ENCODE results near the gene TRRAP.

TRRAP gene

DNA sequence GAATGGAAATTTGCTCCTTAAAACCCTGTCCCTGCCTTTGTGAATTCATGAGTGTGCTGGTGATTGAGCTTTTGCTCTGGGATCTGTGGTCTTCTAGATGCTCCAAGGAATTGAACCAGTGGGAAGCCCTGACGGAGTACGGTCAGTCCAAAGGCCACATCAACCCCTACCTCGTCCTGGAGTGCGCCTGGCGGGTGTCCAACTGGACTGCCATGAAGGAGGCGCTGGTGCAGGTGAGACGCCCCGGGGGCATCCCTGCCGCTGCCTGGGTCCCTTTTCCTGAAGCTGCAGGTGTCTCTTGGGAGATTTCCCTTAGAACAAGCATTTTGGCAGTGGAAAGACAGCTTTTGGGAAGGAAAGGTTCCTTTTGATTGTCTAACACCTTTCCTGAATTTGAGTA, 100.3 kb downstream of the TRRAP start:
- DNase-seq (ENCODE audit: low read depth, low spot score), result no peak
- WGBS (ENCODE audit: insufficient coverage, insufficient read length), result no CpG with 5 or more reads among the region's 9 CpGs
- H3K27me3 ChIP-seq (ENCODE audit: control insufficient read depth, insufficient read depth, low read length), result no peaks in the 10 kb centered on the region
- H3K4me1 ChIP-seq (ENCODE audit: control insufficient read depth, insufficient read depth, low read length), result no peaks in the 10 kb centered on the region
- H3K36me3 ChIP-seq (ENCODE audit: control insufficient read depth, insufficient read depth, low read length), result peaks cover 34% of the 10 kb centered on the region
- no peaks in the 10 kb centered on the region for H3K9me3 ChIP-seq (ENCODE audit: control insufficient read depth, insufficient read depth, low read length)
- H3K27ac ChIP-seq (ENCODE audit: low read length), result no peak overlapping the region
- no peak overlapping the region for H3K4me3 ChIP-seq (ENCODE audit: low read length)

- DNase-seq (ENCODE audit: low read depth, low spot score), result no peak
- peaks cover 39% of the 10 kb centered on the region for H3K36me3 ChIP-seq (ENCODE audit: control insufficient read depth, insufficient read depth, low read length)
Measured at GRCh38 chr7:98981701-98982100, 103.4 kb downstream of the TRRAP start.

DNA sequence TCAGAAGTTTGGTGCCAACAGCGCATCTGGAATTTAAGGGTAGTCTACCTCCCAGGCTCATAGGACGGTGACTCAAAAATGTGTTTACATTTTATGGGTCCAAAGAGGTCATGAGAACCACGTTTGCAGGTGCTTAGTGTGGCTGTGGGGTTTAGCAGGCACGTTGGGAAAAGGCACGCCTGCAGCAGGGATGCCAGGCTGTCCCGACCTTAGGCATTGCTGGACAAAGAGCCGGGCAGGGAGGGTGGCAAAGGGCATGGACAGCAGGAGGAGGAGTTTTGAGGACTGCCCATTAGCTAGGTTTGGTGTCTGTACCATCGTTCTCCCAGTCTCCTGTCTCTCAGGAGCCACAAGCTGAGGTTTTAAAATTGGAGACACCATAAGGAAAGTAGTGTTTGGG, 104.4 kb downstream of the TRRAP start:
- H3K27ac ChIP-seq (ENCODE audit: low read length), result no peak overlapping the region
- no peaks in the 10 kb centered on the region for H3K9me3 ChIP-seq (ENCODE audit: control insufficient read depth, insufficient read depth, low read length)
- peaks cover 36% of the 10 kb centered on the region for H3K36me3 ChIP-seq (ENCODE audit: control insufficient read depth, insufficient read depth, low read length)
- WGBS (ENCODE audit: insufficient coverage, insufficient read length), result no CpG with 5 or more reads among the region's 8 CpGs
- no peak overlapping the region for H3K4me3 ChIP-seq (ENCODE audit: low read length)
- no peak for DNase-seq (ENCODE audit: low read depth, low spot score)
- no peaks in the 10 kb centered on the region for H3K27me3 ChIP-seq (ENCODE audit: control insufficient read depth, insufficient read depth, low read length)
- H3K4me1 ChIP-seq (ENCODE audit: control insufficient read depth, insufficient read depth, low read length), result no peaks in the 10 kb centered on the region

More at GRCh38 chr7:98981701-98982100, 103.4 kb downstream of the TRRAP start:
- H3K27me3 ChIP-seq (ENCODE audit: control insufficient read depth, insufficient read depth, low read length), result no peaks in the 10 kb centered on the region
- no CpG with 5 or more reads among the region's 23 CpGs for WGBS (ENCODE audit: insufficient coverage, insufficient read length)
- no peak overlapping the region; the same call in 1 of the 2 replicates for H3K4me3 ChIP-seq (ENCODE audit: low read length)
- H3K4me1 ChIP-seq (ENCODE audit: control insufficient read depth, insufficient read depth, low read length), result no peaks in the 10 kb centered on the region
- no peaks in the 10 kb centered on the region for H3K9me3 ChIP-seq (ENCODE audit: control insufficient read depth, insufficient read depth, low read length)
- H3K27ac ChIP-seq (ENCODE audit: low read length), result no peak overlapping the region

DNA sequence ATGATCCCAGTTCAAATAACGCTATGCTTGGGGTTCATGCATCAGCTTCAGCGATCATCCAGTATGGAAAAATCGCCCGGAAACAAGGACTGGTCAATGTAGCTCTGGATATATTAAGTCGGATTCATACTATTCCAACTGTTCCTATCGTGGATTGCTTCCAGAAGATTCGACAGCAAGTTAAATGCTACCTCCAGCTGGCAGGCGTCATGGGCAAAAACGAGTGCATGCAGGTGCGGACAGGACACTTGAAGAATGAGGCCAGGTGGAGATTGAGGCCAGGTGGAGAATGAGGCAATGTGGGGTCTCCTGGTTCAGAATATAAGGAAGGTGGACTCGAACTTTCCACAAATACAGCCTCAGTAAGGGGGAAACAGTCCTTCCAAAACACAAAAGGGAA, 105.8 kb downstream of the TRRAP start:
- Histone ChIP-seq H3K9me3 (ENCODE audit: control insufficient read depth, insufficient read depth, low read length) (no peaks in the 10 kb centered on the region), H3K4me1 (ENCODE audit: control insufficient read depth, insufficient read depth, low read length) (no peaks in the 10 kb centered on the region), H3K27ac (ENCODE audit: low read length) (no peak overlapping the region), H3K27me3 (ENCODE audit: control insufficient read depth, insufficient read depth, low read length) (no peaks in the 10 kb centered on the region), H3K4me3 (ENCODE audit: low read length) (no peak overlapping the region), H3K36me3 (ENCODE audit: control insufficient read depth, insufficient read depth, low read length) (peaks cover 37% of the 10 kb centered on the region)
- DNase-seq (ENCODE audit: low read depth, low spot score), result no peak
- no CpG with 5 or more reads among the region's 11 CpGs for WGBS (ENCODE audit: insufficient coverage, insufficient read length)

DNA sequence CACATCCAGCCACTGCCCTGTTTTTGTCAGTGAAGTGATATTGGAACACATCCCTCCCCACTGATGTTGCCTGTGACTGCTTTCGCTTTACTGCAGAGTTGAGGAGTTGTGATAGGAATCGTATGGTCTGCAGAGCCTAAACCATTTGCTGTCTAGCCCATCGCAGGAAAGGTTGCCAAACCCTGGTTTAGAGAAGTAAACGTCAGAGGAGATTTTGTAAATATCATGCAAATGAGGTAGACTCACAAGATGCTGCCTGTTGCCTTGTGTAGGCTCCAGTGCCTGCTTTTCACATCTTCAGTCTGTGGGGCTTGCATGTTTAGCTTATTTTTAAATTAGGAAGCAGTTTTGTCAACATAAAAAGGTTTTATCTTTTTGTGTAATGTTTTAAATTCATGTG, 107.1 kb downstream of the TRRAP start:
- Histone ChIP-seq H3K4me3 (ENCODE audit: low read length) (no peak overlapping the region), H3K27ac (ENCODE audit: low read length) (no peak overlapping the region), H3K27me3 (ENCODE audit: control insufficient read depth, insufficient read depth, low read length) (no peaks in the 10 kb centered on the region), H3K36me3 (ENCODE audit: control insufficient read depth, insufficient read depth, low read length) (peaks cover 44% of the 10 kb centered on the region), H3K4me1 (ENCODE audit: control insufficient read depth, insufficient read depth, low read length) (no peaks in the 10 kb centered on the region), H3K9me3 (ENCODE audit: control insufficient read depth, insufficient read depth, low read length) (no peaks in the 10 kb centered on the region)
- WGBS (ENCODE audit: insufficient coverage, insufficient read length), result no CpG with 5 or more reads among the region's 4 CpGs
- DNase-seq (ENCODE audit: low read depth, low spot score), result no peak

GRCh38 chr7:98985945-98986344, 107.6 kb downstream of the TRRAP start:
- no peaks in the 10 kb centered on the region for H3K9me3 ChIP-seq (ENCODE audit: control insufficient read depth, insufficient read depth, low read length)
- no peak overlapping the region for H3K4me3 ChIP-seq (ENCODE audit: low read length)
- peaks cover 47% of the 10 kb centered on the region for H3K36me3 ChIP-seq (ENCODE audit: control insufficient read depth, insufficient read depth, low read length)
- H3K27ac ChIP-seq (ENCODE audit: low read length), result no peak overlapping the region
- H3K27me3 ChIP-seq (ENCODE audit: control insufficient read depth, insufficient read depth, low read length), result no peaks in the 10 kb centered on the region
- H3K4me1 ChIP-seq (ENCODE audit: control insufficient read depth, insufficient read depth, low read length), result no peaks in the 10 kb centered on the region
- no peak for DNase-seq (ENCODE audit: low read depth, low spot score)

DNA sequence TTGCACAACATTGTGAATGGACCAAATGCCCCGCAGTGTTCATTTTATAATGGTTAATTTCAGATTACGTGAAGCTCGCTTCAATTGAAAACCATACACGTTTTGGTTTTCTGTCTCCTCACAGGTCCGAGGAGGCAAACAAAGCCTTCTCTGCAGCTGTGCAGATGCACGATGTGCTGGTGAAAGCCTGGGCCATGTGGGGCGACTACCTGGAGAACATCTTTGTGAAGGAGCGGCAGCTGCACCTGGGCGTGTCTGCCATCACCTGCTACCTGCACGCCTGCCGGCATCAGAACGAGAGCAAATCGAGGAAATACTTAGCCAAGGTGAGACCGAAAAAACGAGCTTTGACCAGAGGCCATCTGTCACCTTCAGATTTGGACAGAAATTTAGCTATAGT, 110.3 kb downstream of the TRRAP start:
- peaks cover 44% of the 10 kb centered on the region for H3K36me3 ChIP-seq (ENCODE audit: control insufficient read depth, insufficient read depth, low read length)
- no peak for DNase-seq (ENCODE audit: low read depth, low spot score)
- no peaks in the 10 kb centered on the region for H3K27me3 ChIP-seq (ENCODE audit: control insufficient read depth, insufficient read depth, low read length)
- no peak overlapping the region for H3K4me3 ChIP-seq (ENCODE audit: low read length)
- no peak overlapping the region for H3K27ac ChIP-seq (ENCODE audit: low read length)
- WGBS (ENCODE audit: insufficient coverage, insufficient read length), result no CpG with 5 or more reads among the region's 15 CpGs
- no peaks in the 10 kb centered on the region for H3K4me1 ChIP-seq (ENCODE audit: control insufficient read depth, insufficient read depth, low read length)
- no peaks in the 10 kb centered on the region for H3K9me3 ChIP-seq (ENCODE audit: control insufficient read depth, insufficient read depth, low read length)

DNA sequence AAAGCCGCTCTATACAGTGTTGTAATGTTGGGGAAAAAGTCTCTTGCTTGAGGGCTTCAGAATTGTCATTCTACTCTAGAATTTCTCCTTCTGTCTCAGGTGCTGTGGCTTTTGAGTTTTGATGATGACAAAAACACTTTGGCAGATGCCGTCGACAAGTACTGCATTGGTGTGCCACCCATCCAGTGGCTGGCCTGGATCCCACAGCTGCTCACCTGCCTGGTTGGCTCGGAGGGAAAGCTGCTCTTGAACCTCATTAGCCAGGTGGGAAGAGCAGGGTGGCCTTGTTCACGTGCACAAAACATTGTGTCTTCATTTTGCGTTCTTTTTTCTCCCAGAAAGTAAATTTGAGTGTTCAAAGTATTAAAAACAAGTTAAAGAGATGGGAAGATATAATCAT, 112.0 kb downstream of the TRRAP start:
- H3K9me3 ChIP-seq (ENCODE audit: control insufficient read depth, insufficient read depth, low read length), result no peaks in the 10 kb centered on the region
- H3K36me3 ChIP-seq (ENCODE audit: control insufficient read depth, insufficient read depth, low read length), result peaks cover 50% of the 10 kb centered on the region
- WGBS (ENCODE audit: insufficient coverage, insufficient read length), result no CpG with 5 or more reads among the region's 6 CpGs

DNA sequence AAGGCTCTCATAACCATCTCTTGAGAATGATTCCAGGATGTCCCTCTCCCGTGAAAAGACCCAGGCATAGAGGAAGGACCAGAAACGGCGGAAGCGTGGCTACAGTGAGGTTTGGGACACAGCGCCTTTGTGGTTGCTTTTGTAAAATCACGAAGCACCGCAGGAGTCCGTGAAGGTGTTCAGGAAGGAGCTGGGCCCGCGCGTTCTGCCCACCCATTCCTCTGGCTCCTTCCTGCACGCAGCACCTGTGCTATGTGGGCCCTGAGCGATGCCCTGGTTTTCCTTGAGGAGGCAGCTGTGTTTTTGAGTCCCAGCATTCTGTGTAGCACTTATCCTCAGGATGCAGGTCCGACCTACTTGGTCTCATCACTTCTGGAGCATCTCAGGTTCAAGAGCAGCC, 112.8 kb downstream of the TRRAP start:
- Histone ChIP-seq H3K27me3 (ENCODE audit: control insufficient read depth, insufficient read depth, low read length) (no peaks in the 10 kb centered on the region), H3K9me3 (ENCODE audit: control insufficient read depth, insufficient read depth, low read length) (no peaks in the 10 kb centered on the region), H3K4me1 (ENCODE audit: control insufficient read depth, insufficient read depth, low read length) (no peaks in the 10 kb centered on the region), H3K27ac (ENCODE audit: low read length) (no peak overlapping the region), H3K36me3 (ENCODE audit: control insufficient read depth, insufficient read depth, low read length) (peaks cover 48% of the 10 kb centered on the region), H3K4me3 (ENCODE audit: low read length) (no peak overlapping the region)
- no peak for DNase-seq (ENCODE audit: low read depth, low spot score)
- WGBS (ENCODE audit: insufficient coverage, insufficient read length), result no CpG with 5 or more reads among the region's 14 CpGs

More for the DNA sequence above, 112.0 kb downstream of the TRRAP start:
- H3K4me3 ChIP-seq (ENCODE audit: low read length), result no peak overlapping the region
- H3K27ac ChIP-seq (ENCODE audit: low read length), result no peak overlapping the region
- no peaks in the 10 kb centered on the region for H3K27me3 ChIP-seq (ENCODE audit: control insufficient read depth, insufficient read depth, low read length)
- no peak for DNase-seq (ENCODE audit: low read depth, low spot score)
- H3K4me1 ChIP-seq (ENCODE audit: control insufficient read depth, insufficient read depth, low read length), result no peaks in the 10 kb centered on the region

GRCh38 chr7:98992076-98992475, 113.7 kb downstream of the TRRAP start:
- no peak overlapping the region for H3K4me3 ChIP-seq (ENCODE audit: low read length)
- no peaks in the 10 kb centered on the region for H3K9me3 ChIP-seq (ENCODE audit: control insufficient read depth, insufficient read depth, low read length)
- no peaks in the 10 kb centered on the region for H3K4me1 ChIP-seq (ENCODE audit: control insufficient read depth, insufficient read depth, low read length)
- DNase-seq (ENCODE audit: low read depth, low spot score), result no peak
- H3K27me3 ChIP-seq (ENCODE audit: control insufficient read depth, insufficient read depth, low read length), result no peaks in the 10 kb centered on the region
- no peak overlapping the region for H3K27ac ChIP-seq (ENCODE audit: low read length)
- no CpG with 5 or more reads among the region's 16 CpGs for WGBS (ENCODE audit: insufficient coverage, insufficient read length)
- peaks cover 50% of the 10 kb centered on the region for H3K36me3 ChIP-seq (ENCODE audit: control insufficient read depth, insufficient read depth, low read length)

DNA sequence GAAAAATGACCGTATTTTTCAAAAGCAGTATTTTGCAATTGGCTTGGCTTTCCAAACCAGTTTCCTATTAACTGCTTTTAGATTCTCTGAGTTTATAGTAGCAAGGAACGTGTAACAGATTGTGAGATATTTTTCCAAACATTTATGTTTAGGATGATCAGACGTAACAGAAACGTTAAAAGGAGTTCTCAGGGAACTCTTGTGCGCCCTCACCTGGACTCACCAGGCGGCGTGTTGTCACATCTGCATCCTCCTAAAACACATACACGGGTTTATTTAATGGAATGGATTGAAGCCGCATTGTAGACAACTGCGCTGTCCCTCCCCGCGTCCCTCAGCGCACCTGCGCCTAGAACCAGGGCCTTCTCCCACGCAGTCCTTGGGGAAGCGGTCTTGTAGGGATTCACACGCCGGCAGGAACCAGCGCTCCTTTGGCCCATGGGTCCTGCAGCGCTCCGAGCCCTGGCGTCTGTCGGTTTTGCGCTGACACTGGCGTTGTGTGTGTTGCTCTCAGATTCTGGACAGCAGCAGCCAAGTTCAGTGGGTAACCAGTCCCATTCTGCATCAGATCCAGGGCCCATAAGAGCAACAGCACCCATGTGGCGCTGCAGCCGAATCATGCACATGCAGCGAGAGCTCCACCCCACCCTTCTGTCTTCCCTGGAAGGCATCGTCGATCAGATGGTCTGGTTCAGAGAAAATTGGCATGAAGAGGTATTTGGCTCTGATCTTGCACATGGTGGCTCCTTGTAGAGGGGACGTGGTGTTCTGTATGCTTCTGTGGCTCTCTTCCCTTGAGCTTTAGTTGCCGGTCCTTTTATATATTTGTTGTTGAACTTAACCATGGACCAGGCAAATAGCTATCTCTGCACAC, 114.9 kb downstream of the TRRAP start:
- Histone ChIP-seq H3K4me3 (ENCODE audit: low read length) (no peak overlapping the region), H3K4me1 (ENCODE audit: control insufficient read depth, insufficient read depth, low read length) (no peaks in the 10 kb centered on the region), H3K27me3 (ENCODE audit: control insufficient read depth, insufficient read depth, low read length) (no peaks in the 10 kb centered on the region), H3K36me3 (ENCODE audit: control insufficient read depth, insufficient read depth, low read length) (peaks cover 50% of the 10 kb centered on the region), H3K27ac (ENCODE audit: low read length) (no peak overlapping the region), H3K9me3 (ENCODE audit: control insufficient read depth, insufficient read depth, low read length) (no peaks in the 10 kb centered on the region)
- whole genome bisulfite sequencing (ENCODE audit: insufficient coverage, insufficient read length), result no CpG with 5 or more reads among the region's 32 CpGs
- DNase-seq (ENCODE audit: low read depth, low spot score), result no peak

Data from iPS DF 6.9 (cell line).